Rectal smooth muscle tissue (tissue), 1 donor: ENCODE measurements around the gene TBC1D13.
"Not testable (repeated sequence)": the region's sequence is repeated elsewhere in the genome, so short reads cannot be mapped to it uniquely, and the experiment has no call there.

Source experiments
- H3K27ac ChIP-seq: one replicate; pipeline ENCODE4 v1.7.0; 2013; ENCODE audit warnings: low read depth, low read length, inconsistent platforms
- H3K27me3 ChIP-seq: one replicate; pipeline ENCODE4 v1.7.0; 2013; ENCODE audit warnings: low read length; ENCODE audit not compliant: control insufficient read depth, insufficient read depth
- H3K36me3 ChIP-seq: one replicate; pipeline ENCODE4 v1.7.0; 2013; ENCODE audit warnings: low read length; ENCODE audit not compliant: control insufficient read depth, insufficient read depth
- H3K4me1 ChIP-seq: one replicate; pipeline ENCODE4 v1.7.0; 2013; ENCODE audit warnings: low read length; ENCODE audit not compliant: control insufficient read depth, insufficient read depth
- H3K4me3 ChIP-seq: one replicate; pipeline ENCODE4 v1.7.0; 2013; ENCODE audit warnings: low read length
- H3K9ac ChIP-seq: one replicate; pipeline ENCODE4 v1.7.0; 2013; ENCODE audit warnings: low read length

The TBC1D13 gene

DNA sequence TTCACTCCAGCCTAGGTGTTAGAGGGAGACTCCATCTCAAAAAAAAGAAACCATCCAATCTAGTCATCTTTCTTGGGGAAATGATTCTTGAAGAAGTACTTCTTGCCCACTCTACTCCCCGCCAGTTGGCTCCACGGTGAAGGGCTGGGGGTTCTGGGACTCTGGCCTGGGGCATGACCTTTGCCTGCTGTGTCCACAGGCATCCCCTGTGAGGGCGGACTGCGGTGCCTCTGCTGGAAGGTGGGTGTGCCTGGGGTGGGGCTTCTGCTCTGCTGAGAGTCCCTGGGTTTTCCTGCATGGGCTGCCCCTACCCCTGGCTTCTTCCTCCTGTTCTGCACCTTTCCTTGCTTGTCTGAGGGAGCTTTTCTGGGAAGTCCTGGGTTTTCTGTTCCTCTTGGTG lies 3.5 kb downstream of the TBC1D13 start:
- peaks cover 30% of the 10 kb centered on the region for H3K36me3 ChIP-seq
- H3K27me3 ChIP-seq = no peaks in the 10 kb centered on the region
- H3K9ac ChIP-seq = no peak overlapping the region
- no peak overlapping the region for H3K27ac ChIP-seq
- no peak overlapping the region for H3K4me3 ChIP-seq
- H3K4me1 ChIP-seq = peaks cover 5% of the 10 kb centered on the region

DNA sequence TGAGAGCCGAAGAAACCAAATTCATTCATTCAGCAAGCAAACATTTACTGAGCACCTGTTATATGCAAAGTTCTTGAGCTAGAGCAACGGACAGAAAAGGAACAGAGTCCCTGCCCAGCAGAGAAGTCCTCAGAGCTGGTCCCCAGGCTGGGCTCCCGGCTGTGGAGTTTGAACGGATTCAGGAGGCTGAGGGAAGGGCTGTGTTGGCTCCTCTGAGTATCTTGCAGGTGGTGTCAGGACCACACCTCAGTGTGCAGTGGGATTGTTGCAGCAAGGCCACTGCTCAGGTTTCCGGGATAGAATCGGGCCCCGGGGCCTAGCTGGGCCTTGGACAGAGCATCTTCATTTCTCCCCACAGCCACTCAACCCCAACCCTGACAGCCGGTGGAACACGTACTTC lies 5.1 kb downstream of the TBC1D13 start:
- no peaks in the 10 kb centered on the region for H3K27me3 ChIP-seq
- no peak overlapping the region for H3K4me3 ChIP-seq
- peaks cover 30% of the 10 kb centered on the region for H3K36me3 ChIP-seq
- H3K9ac ChIP-seq = no peak overlapping the region
- H3K4me1 ChIP-seq = peaks cover 5% of the 10 kb centered on the region
- H3K27ac ChIP-seq = no peak overlapping the region

DNA sequence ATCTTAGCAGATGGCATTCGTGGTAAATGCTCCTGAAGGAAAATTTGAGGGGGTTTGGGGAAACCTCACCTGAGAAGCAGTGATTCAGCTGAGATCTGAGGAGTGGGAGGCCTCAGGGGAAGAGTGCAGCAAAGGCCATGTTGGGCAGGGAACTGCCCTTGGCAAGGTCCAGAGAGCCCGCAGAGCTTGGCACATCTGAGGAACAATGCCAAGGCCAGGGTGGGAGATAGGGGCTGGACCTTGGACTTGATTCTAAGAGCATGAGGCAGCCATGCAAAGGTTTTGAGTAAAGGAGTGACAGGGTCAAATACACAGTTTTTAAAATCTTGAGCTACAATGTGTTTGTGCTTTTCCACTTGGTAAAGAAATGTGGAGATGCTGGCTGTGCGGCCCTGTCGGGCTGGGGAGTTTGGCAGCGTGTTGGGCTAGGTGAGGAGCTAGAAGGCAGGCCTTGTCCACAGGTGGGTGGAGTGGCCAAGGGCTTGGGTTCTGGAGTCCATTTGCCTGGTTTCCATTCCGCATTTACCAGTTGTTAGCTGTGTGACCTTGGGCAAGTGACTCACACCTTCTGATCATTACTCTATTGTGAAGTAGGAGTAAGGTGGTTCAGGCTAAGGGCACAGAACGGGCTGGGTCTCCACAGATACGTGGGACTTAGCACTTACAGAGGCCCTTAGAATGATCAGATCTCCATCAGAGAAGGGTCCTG lies 6.1 kb downstream of the TBC1D13 start:
- Histone ChIP-seq H3K4me1 (peaks cover under 1% of the 10 kb centered on the region), H3K36me3 (peaks cover 31% of the 10 kb centered on the region), H3K27ac (no peak overlapping the region), H3K4me3 (no peak overlapping the region), H3K27me3 (no peaks in the 10 kb centered on the region), H3K9ac (no peak overlapping the region)

DNA sequence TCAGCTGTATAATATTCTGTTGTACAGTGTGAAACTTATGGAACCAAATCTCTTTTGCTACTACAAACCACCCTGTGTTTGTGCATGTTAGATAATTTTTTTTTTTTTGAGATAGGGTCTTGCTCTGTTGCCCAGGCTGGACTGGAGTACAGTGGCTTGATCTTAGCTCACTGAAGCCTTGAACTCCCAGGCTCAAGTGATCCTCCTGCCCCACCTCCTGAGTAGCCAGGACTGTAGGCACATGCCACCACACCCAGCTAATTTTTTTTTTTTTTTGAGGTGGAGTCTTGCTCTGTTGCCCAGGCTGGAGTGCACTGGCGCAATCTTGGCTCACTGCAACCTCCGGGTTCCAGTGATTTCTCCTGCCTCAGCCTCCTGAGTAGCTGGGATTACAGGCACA lies 7.9 kb downstream of the TBC1D13 start:
- not testable (repeated sequence) for H3K9ac ChIP-seq, H3K4me3 ChIP-seq, H3K27me3 ChIP-seq, H3K27ac ChIP-seq, H3K4me1 ChIP-seq
- peaks cover 41% of the 10 kb centered on the region for H3K36me3 ChIP-seq

DNA sequence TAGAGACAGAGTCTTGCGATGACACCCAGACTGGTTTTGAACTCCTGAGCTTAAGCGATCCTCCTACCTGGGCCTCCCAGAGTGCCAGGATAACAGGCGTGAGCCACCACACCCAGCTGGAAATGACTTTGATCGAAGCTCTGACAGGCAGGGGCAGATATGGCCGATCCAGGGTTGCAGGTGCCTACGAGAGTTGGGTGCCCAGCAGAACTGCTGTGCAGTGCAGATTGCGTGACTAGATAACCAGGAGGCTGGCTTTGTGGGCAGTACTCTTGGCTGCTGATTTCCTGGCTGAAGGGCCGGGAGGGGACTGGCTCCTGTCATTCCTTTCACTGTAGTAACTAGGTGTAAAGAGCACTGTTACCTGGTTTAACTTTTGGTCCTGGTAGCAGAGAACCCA lies 11.8 kb downstream of the TBC1D13 start:
- Histone ChIP-seq H3K9ac (no peak overlapping the region), H3K36me3 (peaks cover 31% of the 10 kb centered on the region), H3K27ac (no peak overlapping the region), H3K4me1 (no peaks in the 10 kb centered on the region), H3K27me3 (no peaks in the 10 kb centered on the region), H3K4me3 (no peak overlapping the region)

DNA sequence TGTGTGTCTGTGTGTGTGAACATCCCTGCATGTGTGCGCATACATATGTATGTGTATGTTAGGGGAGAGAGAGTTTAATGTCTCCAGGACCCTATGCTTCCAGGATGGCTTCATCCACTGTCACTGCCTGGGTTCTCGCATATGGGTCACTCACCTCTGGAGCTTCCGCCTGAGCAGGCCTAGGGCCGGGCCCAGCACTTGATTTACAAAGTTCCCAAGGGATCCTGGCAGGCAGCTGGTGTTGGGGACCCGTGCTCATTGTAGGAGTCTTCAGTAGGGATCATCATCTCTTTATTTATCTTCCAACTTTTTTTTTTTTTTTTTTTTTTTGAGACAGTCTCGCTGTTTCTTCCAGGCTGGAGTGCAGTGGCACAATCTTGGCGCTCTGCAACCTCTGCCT lies 13.0 kb downstream of the TBC1D13 start:
- Histone ChIP-seq H3K4me3 (no peak overlapping the region), H3K9ac (no peak overlapping the region), H3K27ac (no peak overlapping the region), H3K27me3 (no peaks in the 10 kb centered on the region), H3K4me1 (no peaks in the 10 kb centered on the region), H3K36me3 (peaks cover 30% of the 10 kb centered on the region)

DNA sequence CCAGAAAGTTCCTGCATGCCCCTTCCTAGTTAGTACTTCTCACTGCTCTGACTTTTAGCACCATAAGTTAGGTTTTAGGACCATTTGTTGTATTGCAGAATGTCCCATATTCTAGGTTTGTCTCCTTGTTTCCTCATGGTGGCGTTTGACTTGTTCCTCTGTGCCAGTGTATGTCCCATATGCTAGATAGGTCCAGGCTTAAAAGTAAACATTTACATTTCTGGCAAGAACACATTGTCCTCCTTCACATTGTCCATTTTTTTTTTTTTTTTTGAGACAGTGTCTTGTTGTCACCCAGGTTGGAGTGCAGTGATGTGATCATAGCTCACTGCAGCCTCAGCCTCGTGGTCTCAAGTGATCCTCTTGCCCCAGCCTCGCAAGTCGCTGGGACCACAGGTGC lies 15.4 kb downstream of the TBC1D13 start:
- no peaks in the 10 kb centered on the region for H3K27me3 ChIP-seq
- no peaks in the 10 kb centered on the region for H3K4me1 ChIP-seq
- H3K36me3 ChIP-seq = peaks cover 44% of the 10 kb centered on the region
- no peak overlapping the region for H3K27ac ChIP-seq
- H3K9ac ChIP-seq = no peak overlapping the region
- H3K4me3 ChIP-seq = no peak overlapping the region

DNA sequence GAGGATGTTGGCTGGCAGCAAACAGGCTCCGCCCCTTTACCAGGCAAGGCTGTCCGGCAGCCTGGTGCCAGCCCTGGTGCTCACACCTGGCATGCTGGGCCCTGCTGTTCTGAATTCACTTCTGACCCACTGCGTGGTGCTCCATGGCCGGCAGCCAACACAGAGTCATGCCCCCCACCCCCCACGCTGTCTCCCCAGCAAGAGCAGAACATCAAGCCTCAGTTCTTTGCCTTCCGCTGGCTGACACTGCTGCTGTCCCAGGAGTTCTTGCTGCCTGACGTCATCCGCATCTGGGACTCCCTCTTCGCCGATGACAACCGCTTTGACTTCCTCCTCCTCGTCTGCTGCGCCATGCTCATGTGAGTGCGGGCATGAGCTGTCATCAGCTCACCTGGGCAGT lies 18.6 kb downstream of the TBC1D13 start:
- Histone ChIP-seq H3K36me3 (peaks cover 34% of the 10 kb centered on the region), H3K27me3 (no peaks in the 10 kb centered on the region), H3K4me1 (no peaks in the 10 kb centered on the region), H3K9ac (no peak overlapping the region), H3K4me3 (no peak overlapping the region), H3K27ac (no peak overlapping the region)

DNA sequence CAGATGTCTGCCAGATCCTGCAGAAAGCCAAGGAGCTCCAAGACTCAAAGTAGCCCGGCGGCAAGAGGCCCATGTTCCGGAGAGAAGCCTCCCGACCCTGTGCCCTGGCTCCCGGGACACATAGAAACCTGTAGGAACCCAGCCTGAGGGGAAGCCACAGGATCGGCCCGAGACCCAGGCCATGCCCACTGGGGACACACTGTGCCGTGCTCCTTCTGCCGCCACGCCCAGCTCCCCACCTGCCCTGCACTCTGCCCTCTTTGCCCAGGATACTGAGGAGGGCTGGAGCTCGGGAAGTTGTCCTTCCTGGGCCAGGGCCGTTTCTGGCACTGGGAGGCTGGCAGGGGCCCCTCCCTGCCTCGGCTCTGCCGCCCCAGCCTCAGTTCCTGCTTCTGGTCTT lies 20.8 kb downstream of the TBC1D13 start:
- Histone ChIP-seq H3K4me1 (no peaks in the 10 kb centered on the region), H3K27me3 (no peaks in the 10 kb centered on the region), H3K36me3 (peaks cover 28% of the 10 kb centered on the region), H3K9ac (no peak overlapping the region), H3K27ac (no peak overlapping the region), H3K4me3 (no peak overlapping the region)

DNA sequence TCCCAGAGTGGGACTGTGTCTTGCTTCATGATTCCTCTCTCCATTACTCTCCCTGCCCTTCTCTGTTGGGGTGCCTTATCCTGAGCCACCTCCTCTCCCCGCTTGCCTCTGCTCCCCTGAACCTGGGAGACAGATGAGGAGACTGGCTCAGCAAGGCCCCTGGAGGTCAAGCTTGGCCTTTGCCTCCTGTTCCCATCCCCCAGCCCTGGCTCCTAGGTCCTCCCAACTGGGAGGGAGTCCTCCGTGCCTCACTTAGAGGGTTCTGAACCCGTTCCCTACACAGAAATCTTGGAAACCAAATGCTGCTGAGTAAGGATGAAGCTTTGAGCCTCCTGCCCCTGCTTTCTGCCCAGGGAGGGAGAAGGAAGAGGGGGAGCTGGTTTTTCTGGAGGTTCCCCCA lies 21.5 kb downstream of the TBC1D13 start:
- Histone ChIP-seq H3K4me3 (no peak overlapping the region), H3K4me1 (no peaks in the 10 kb centered on the region), H3K27me3 (no peaks in the 10 kb centered on the region), H3K9ac (no peak overlapping the region), H3K27ac (no peak overlapping the region), H3K36me3 (peaks cover 23% of the 10 kb centered on the region)

DNA sequence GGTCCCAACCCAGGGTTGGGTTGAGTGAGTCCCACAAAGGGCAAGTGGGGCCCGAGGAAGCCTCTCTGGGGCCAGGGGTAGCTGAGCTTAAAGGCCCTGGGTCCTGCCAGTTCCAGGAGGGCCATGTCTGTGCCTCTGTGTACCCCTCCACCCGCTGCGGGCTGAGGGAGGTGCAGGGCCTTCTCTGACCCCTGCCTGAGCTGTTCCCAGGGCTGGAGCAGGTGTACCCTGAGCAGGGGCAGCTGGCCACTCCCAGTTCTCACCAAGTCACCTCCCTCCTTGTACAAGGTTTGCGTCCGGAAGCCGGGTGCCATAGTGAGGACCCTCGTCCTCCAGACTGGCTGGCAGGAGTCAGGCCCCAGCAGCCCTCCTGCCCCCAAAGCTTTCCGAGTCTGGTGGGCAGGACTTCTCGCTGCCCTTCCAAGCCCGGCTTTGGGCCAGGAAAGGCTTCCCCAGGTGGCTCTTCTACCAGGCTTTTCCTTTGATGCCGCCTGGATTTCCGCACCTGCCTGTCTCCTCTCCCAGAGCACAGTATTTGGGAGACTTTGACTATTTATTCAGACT lies 22.1 kb downstream of the TBC1D13 start:
- Histone ChIP-seq H3K4me3 (no peak overlapping the region), H3K27ac (no peak overlapping the region), H3K4me1 (no peaks in the 10 kb centered on the region), H3K9ac (no peak overlapping the region), H3K27me3 (no peaks in the 10 kb centered on the region), H3K36me3 (peaks cover 18% of the 10 kb centered on the region)

DNA sequence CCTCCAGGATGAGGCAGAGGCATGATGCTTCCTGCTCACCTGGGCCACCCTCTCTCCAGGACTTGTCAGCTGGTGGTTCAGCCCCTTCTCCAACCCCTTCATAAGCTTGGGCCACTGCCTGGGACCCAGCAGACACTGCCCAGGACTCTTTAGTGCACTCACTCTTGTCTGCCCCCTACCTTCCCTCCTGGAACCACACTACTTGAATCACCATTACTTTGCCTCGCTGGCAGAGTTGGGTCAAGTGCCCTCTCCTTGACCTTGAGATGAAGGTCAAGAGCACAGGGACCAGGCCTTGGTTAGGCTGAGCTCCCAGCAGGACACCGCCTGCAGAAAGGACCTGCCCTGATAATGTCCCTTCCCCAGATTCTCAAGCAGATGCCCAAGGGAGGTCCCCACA lies 22.8 kb downstream of the TBC1D13 start:
- Histone ChIP-seq H3K4me3 (no peak overlapping the region), H3K4me1 (no peaks in the 10 kb centered on the region), H3K27me3 (no peaks in the 10 kb centered on the region), H3K27ac (no peak overlapping the region), H3K36me3 (peaks cover 17% of the 10 kb centered on the region), H3K9ac (no peak overlapping the region)

DNA sequence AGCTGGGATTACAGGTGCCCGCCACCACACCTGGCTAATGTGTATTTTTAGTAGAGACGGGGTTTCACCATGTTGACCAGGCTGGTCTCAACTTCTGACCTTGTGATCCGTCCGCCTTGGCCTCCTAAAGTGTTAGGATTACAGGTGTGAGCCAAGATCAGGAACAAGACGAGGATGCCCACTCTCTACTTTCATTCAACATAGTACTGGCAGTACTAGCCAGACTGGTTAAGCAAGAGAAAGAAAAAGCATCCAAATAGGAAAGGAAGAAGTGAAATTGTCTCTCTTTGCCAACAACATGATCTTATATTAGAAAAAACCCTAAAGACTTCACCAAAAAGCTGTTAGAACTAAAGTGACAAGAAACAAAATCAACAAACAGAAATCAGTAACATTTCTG lies 23.8 kb downstream of the TBC1D13 start:
- Histone ChIP-seq H3K36me3 (peaks cover 12% of the 10 kb centered on the region), H3K4me3 (no peak overlapping the region), H3K9ac (no peak overlapping the region), H3K27me3 (no peaks in the 10 kb centered on the region), H3K27ac (no peak overlapping the region), H3K4me1 (no peaks in the 10 kb centered on the region)
